Pulmonary artery endothelial cell (primary cell): ENCODE measurements around the gene DRD2. TPM values are rescaled to one million over a fixed set of nuclear protein-coding genes. Genes with fewer than 3 reads are reported as not detected.

ENCODE experiments used
- DNase-seq: peaks from one replicate; pipeline ENCODE4 v3.0.0-alpha.2; 2011; ENCODE audit warnings: low read depth, low spot score
- total RNA-seq: library from RNA; depleted of rRNA; stranded (reverse); fragments of >200 nt; gene quantifications from 2 replicates; pipeline ENCODE4 v1.2.3, GENCODE V29; 2014

DRD2 gene
- total RNA-seq, 1 donor from 2014 or later = not detected

DNA sequence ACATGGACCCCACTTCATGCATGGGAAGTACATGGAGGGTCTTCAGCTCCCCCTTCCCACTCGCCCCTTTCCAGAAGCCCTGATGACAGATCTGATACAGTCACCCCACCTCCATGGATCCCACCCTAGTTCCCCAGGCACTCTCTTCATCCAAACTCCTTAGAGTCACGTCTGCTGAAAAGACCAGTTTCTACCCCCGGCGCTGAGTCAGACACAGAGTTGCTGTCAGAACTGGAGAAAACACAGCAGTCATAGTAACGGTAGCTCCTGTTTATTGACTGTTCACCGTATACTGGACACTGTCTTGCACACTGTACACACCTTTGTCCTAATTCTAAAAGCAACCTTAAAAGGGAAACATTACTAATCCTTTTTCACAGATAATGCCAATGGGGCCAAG, 29.1 kb downstream of the DRD2 start:
- no peak for DNase-seq

- no peak for DNase-seq
Measured at GRCh38 chr11:113444502-113445123, 30.6 kb downstream of the DRD2 start.

GRCh38 chr11:113440816-113441215, 34.4 kb downstream of the DRD2 start:
- no peak for DNase-seq

DNA sequence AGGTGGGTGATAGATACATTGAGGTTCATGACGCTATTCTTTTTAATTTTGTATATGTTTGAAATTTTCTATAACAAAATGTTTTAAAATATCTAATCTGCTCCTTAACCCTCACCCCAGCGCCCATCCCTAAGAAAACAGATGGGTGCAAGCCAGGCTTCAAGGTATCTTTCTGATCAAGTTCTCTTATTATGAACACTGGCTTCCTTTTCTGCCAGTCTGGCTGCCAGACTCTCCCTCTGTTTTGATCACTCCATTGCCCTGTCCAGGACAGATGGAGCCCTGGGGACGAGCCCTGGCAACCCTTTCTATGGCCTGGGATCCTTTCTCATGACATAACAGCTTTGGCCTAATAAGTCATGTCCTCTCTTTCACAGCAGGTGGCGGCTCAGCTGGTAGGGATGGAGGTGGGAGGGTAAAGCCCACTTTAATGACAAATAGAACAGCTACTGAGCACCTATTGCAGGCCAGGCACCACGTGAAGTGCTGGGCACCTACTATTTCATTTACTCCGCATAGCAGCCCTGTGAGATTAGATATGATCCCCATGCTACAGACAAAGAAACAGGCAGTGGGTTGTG, 38.4 kb downstream of the DRD2 start:
- no peak for DNase-seq

DNA sequence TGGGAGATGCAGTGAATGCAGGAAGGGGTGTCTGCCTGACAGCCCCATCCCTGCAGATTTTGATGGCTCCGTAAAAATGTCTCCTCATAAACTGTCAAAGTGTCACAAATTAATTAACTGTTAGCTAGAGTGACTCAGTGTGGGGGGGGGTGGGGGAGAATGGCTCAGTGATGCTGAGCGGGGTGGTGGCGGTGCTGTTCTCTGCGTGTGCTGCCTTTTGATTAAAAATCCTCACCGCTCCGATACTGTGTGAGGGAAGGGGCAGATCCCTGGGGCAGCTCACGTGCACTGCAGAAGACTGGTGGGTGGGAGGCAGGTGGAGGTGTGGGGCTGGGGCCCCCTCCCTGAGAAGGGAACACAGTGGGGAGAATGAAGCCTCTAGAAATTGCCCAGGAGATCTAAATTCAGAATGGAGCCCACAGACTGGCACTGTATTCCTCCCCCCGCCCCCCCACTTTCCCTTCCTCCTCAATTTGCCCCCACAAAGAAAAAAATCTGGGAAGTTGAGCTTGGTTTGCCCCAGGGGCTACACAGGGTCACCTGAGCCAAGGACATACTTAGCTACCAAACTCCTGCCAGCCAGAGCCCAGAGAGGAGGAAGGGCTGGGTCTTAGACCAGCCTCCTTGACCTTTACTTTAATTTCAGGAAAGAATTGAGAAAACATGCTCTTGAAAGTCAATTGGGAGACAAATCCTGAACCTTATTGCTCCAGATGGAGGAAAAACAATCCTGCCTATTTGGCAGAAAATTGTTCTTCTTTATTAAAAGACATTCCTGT, 39.8 kb downstream of the DRD2 start:
- no peak for DNase-seq

DNA sequence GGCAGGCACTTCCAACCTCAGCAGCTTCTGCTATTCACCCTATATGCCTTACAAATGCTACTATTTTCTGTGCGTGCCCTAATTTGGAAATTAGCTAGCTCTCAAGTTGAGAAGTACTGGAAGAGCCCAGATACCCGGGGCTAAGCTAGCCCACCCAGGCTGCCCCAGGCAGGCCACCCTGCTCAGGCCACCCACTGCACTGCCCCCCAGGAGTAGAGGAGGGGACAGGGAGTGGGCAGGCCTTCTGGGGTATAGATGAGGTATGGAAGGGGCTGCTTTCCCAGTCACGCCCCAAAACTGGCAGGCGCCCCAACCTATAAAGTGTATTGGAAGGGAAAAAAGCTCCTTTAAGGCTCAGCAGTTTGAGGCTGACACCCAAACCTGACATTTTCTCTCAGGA, 43.5 kb downstream of the DRD2 start:
- no peak for DNase-seq

DNA sequence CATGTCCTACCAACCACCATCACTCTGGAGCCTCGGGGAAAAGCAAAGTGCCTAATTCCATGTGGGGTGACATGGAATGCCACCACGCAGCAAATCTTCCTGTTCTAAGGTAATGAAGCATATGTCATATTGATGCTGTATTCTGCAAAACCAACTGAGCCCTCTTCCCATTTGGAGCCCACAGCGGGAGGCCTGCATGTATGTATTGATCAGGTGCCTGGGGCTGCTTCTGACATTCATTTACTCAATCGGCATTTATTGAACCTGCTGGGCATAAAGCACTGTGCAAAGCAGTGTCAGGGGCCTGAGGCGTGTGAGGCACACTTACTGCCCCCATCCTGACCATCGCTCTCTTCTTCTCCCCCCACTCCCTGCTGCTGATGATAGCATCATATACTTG, 48.5 kb downstream of the DRD2 start:
- DNase-seq = no peak

- DNase-seq = no peak
Measured at GRCh38 chr11:113420808-113421207, 54.4 kb downstream of the DRD2 start.

DNA sequence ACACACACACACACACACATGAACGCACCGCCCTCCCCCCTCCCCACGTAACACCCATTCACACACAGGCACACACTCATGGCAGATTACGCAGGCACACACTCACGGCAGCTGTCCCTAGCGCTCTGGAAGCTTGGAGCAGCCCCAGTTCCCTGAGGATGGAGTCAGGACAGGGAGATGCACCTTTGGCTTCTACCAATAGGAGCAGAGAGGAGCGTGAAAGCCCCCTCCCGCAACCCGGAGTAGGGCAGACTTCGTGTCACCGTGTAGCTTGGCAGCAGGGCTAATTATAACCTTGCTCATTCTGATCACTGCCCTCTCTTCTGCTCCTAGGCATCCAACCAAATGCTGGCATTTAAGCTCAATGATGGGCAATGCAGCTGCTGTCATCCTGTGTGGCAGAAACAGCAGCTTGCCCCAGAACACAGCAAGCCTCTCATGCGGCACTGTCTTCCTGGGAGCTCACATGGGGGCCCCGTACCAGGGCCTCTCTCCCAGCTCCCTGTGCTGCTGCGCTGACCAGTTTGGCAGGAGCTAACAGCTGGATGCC, 55.7 kb downstream of the DRD2 start:
- no peak for DNase-seq

GRCh38 chr11:113417428-113417827, 57.8 kb downstream of the DRD2 start:
- DNase-seq = no peak

DNA sequence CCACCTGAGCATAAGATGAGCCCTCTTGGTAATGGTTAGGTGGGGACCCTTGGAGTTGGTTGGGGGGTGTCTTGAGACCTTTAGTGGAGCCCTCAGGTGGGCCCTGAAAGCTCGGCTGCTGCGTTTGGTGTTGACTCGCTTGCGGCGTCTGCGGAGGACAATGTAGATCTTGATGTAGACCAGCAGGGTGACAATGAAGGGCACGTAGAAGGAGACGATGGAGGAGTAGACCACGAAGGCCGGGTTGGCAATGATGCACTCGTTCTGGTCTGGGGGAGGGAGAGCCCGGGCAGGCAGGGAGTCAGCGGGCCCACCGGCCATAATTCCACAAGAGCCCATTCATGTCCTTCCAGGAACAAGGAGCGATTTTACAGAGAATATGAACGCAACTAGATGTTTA, 59.9 kb downstream of the DRD2 start:
- no peak for DNase-seq

DNA sequence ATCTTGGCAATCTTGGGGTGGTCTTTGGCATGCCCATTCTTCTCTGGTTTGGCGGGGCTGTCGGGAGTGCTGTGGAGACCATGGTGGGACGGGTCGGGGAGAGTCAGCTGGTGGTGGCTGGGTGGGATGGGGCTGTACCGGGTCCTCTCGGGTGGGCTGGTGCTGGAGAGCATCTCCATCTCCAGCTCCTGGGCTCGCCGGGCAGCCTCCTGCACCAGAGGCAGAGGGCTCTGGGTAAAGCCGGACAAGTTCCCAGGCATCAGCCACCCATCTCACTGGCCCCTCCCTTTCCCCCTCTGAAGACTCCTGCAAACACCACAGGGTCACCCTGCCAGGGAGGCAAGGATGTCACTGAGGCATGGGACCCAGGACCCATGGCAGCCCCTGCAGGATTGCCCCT, 62.5 kb downstream of the DRD2 start:
- no peak for DNase-seq

- no peak for DNase-seq
Measured at GRCh38 chr11:113411536-113411935, 63.7 kb downstream of the DRD2 start.

DNA sequence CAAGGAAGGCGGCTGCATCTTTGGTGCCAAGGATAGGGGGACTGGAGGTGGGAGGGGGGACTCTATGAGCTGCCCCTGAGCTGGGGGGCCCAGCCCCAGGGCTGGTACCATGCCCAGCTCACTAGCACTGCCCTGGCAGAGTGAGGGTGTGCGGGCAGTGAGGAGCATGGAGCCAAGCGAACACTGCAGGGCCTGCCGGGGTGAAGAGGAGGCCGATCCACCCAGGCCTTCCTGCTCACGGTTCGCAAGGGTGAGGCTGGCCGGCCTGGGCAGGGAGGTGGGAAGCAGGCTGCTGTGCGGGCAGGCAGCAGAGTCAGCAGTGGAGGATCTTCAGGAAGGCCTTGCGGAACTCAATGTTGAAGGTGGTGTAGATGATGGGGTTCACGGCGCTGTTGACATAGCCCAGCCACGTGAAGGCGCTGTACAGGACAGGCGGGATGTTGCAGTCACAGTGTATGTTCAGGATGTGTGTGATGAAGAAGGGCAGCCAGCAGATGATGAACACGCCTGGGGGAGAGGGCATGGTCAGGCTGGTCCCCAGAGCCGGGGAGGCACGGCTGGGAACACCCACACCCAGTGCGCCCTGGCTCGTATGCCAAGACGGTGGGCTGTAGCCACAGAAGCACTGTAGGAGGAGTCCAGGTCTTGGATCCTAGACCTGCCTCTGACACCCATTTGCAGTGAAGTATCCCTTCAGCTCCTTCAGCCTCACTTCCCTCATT, 64.6 kb downstream of the DRD2 start:
- no peak for DNase-seq

GRCh38 chr11:113409526-113409925, 65.7 kb downstream of the DRD2 start:
- DNase-seq = no peak

DNA sequence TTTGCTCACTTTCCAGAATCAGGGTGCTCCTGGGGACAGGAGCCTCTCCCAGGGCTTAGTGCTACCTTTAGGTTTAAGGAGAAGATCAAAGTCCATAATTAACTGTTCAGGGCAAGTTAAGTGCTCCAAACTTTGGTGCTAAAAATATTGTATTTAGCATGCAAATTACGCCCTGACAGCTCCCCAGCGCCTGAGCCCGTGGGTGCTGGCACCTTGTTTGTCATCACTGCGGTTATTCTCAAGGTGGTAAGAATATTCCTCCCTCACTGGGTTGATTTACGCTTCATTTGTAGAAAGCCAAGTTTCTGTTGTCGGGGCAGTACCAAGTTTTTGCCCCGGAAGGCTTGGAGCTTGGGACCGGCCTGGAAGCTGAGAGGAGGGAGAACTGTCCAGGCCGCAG, 66.3 kb downstream of the DRD2 start:
- no peak for DNase-seq

DNA sequence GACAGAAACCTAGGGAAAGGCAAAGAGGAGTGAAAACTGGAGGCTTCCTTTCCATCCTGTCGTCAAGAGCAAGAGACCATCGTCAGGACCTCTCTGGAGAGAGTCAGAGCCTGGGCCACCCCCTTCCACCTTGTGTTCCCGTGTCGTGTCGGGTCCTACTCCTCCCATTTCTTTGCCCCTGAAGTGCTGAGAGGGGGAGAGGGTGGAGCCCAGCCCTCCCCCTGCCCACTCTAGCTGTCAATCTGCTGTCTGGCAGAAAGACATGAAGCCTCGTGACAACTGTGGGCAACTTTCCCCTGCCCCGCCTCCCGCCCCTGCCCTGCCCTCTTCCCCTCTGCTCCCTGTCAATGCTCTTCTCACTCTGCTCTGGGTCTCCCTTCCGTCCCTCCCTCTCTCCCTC, 67.0 kb downstream of the DRD2 start:
- no peak for DNase-seq

DNA sequence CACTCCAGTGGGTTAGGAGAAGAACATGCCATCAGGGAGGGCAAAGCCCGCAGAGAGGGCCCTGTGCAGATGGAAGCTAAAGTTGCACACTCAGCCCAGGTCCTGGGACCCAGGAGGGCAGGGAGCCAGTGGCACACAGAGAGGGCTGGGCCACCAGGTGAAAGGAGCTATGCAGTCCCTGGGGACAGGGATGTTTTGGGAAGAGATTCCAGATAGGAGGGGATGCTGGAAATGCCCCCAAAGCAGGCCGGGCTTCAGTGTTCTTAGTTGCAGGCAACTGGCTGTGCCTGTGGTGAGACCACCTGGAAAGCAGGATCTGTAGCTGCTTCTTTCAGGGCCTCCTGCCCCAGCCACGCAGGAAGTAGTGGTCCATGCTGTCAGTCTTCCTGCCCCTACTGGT, 68.0 kb downstream of the DRD2 start:
- no peak for DNase-seq

DNA sequence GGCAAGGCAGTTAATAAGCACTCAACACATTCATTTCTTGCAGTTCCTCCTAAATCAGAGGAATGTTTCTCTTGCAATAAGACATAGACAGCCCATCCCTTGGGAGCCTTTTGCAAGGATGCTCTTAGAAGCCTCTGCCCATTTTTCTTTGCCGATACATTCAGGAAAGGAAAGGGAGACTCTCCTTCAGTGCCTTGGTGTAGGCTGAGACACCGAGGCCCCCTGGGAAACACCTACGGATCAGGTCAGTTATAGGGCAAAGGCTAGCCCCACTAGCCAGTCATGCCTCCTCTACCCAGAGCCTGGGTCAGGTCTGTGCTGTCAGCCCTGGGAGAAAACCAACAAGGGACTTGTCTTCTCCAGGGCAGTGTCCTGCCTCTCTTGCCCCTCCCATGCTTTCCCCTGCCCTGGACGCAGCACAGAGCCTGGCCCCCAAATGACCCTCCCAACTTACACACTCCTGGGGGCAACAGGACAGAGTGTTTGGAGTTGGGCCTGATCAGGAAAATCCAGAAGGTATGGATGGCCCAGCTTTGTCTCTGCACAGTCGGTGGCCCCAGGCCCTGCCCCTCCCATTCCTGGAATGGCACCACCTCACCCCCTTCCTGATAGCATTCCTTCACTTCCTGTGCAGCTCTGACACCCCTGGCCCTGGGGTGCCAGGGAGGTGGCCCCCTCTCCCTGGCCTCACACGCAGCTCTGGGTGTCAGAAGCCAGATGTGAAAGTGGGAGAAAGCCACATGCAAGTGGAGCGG, 69.3 kb downstream of the DRD2 start:
- no peak for DNase-seq

- DNase-seq = no peak
Measured at GRCh38 chr11:113404859-113405430, 70.3 kb downstream of the DRD2 start.

- DNase-seq = no peak
Measured at GRCh38 chr11:113401718-113402117, 73.5 kb downstream of the DRD2 start.
